ENCODE data around the gene TOX3. TPM values are rescaled to one million over a fixed set of nuclear protein-coding genes. Genes with fewer than 3 reads are reported as not detected.

The TOX3 gene
- total RNA-seq, 1 donor from 2014 or later: 5.3 TPM

GRCh38 chr16:52462816-52463215 lies 84.1 kb downstream of the TOX3 start:
- no peak overlapping the region for H3K27ac Mint-ChIP-seq
- no peak for TF ChIP-seq CTCF (IDR thresholded peaks at IDR 0.05; ENCODE audit: unreplicated experiment)
- H3K4me1 Mint-ChIP-seq: peaks cover 30% of the 10 kb centered on the region
- no peaks in the 10 kb centered on the region for H3K36me3 Mint-ChIP-seq
- H3K4me3 Mint-ChIP-seq: no peak overlapping the region
- H3K9me3 Mint-ChIP-seq: no peaks in the 10 kb centered on the region
- peaks cover 15% of the 10 kb centered on the region for H3K27me3 Mint-ChIP-seq (ENCODE audit: low read depth)
- no peak for DNase-seq (ENCODE audit: low spot score in 2 of 2, unreplicated experiment in 2 of 2)

- H3K27ac Mint-ChIP-seq: peak overlapping the region; percentile 44
- peaks cover 40% of the 10 kb centered on the region for H3K4me1 Mint-ChIP-seq
- H3K36me3 Mint-ChIP-seq: no peaks in the 10 kb centered on the region
- H3K9me3 Mint-ChIP-seq: no peaks in the 10 kb centered on the region
- no peak for DNase-seq (ENCODE audit: low spot score in 2 of 2, unreplicated experiment in 2 of 2)
- TF ChIP-seq CTCF (IDR thresholded peaks at IDR 0.05; ENCODE audit: unreplicated experiment): no peak
- H3K27me3 Mint-ChIP-seq (ENCODE audit: low read depth): peaks cover 2% of the 10 kb centered on the region
- no peak overlapping the region for H3K4me3 Mint-ChIP-seq
Observed at GRCh38 chr16:52460639-52461178, 86.2 kb downstream of the TOX3 start.

- no peak for TF ChIP-seq CTCF (IDR thresholded peaks at IDR 0.05; ENCODE audit: unreplicated experiment)
- Mint-ChIP-seq H3K4me1 (peaks cover 26% of the 10 kb centered on the region), H3K27ac (no peak overlapping the region), H3K9me3 (peaks cover 4% of the 10 kb centered on the region), H3K27me3 (ENCODE audit: low read depth) (no peaks in the 10 kb centered on the region), H3K4me3 (no peak overlapping the region), H3K36me3 (no peaks in the 10 kb centered on the region)
- DNase-seq (ENCODE audit: low spot score in 2 of 2, unreplicated experiment in 2 of 2): no peak
Observed at GRCh38 chr16:52456368-52456767, 90.6 kb downstream of the TOX3 start.

GRCh38 chr16:52455549-52456277 lies 91.2 kb downstream of the TOX3 start:
- no peak for TF ChIP-seq CTCF (IDR thresholded peaks at IDR 0.05; ENCODE audit: unreplicated experiment)
- Mint-ChIP-seq H3K4me3 (no peak overlapping the region), H3K36me3 (no peaks in the 10 kb centered on the region), H3K9me3 (peaks cover 4% of the 10 kb centered on the region), H3K27me3 (ENCODE audit: low read depth) (no peaks in the 10 kb centered on the region), H3K4me1 (peaks cover 20% of the 10 kb centered on the region), H3K27ac (no peak overlapping the region)
- DNase-seq (ENCODE audit: low spot score in 2 of 2, unreplicated experiment in 2 of 2): no peak

- TF ChIP-seq CTCF (IDR thresholded peaks at IDR 0.05; ENCODE audit: unreplicated experiment): no peak
- H3K9me3 Mint-ChIP-seq: peaks cover 9% of the 10 kb centered on the region
- H3K27me3 Mint-ChIP-seq (ENCODE audit: low read depth): peaks cover 11% of the 10 kb centered on the region
- H3K36me3 Mint-ChIP-seq: peaks cover 2% of the 10 kb centered on the region
- DNase-seq (ENCODE audit: low spot score in 2 of 2, unreplicated experiment in 2 of 2): no peak
- H3K4me1 Mint-ChIP-seq: peaks cover 10% of the 10 kb centered on the region
- no peak overlapping the region for H3K4me3 Mint-ChIP-seq
- H3K27ac Mint-ChIP-seq: no peak overlapping the region
Observed at GRCh38 chr16:52453644-52454043, 93.3 kb downstream of the TOX3 start.
